ENCODE results near the gene CD22. TPM values are rescaled to one million over a fixed set of nuclear protein-coding genes. Genes with fewer than 3 reads are reported as not detected.
A peak's percentile ranks its signal among the peaks of the same experiment; 100 is the strongest.

Gene CD22
- total and polyA plus RNA-seq, 2 of the 13 experiments (the other 11 are each of a cell fraction or from before 2014, with no cell fraction given): 0.71 to 1.7 TPM

- TF ChIP-seq ZNF605 (CRISPR knock-in tag; IDR thresholded peaks at IDR 0.05) (peak; percentile 63; the same call in 1 of the 2 replicates), SAP130 (CRISPR knock-in tag; IDR thresholded peaks at IDR 0.05; ENCODE audit: low read depth) (peak; percentile 86), SALL1 (CRISPR knock-in tag; IDR thresholded peaks at IDR 0.05) (peak; percentile 93), IRX3 (CRISPR knock-in tag; IDR thresholded peaks at IDR 0.05; ENCODE audit: borderline replicate concordance, low read depth) (no peak), TFDP2 (CRISPR knock-in tag; IDR thresholded peaks at IDR 0.05) (peak; percentile 82), MIXL1 (CRISPR knock-in tag; IDR thresholded peaks at IDR 0.05) (peak; percentile 62), TBX2 (CRISPR knock-in tag; IDR thresholded peaks at IDR 0.05; ENCODE audit: borderline replicate concordance) (peak; percentile 90), HINFP (CRISPR knock-in tag; IDR thresholded peaks at IDR 0.05; ENCODE audit: low read depth) (peak; percentile 70; the same call in 1 of the 2 replicates), ZNF878 (CRISPR knock-in tag; IDR thresholded peaks at IDR 0.05) (no peak), ZMAT3 (CRISPR knock-in tag; conservative IDR thresholded peaks at IDR 0.05) (0 out of 2 replicates have a peak, but pooled peaks have one; percentile 39), EP300 (IDR thresholded peaks at IDR 0.05; ENCODE audit: low read depth in 2 of 2, low read length in 2 of 2) (peak in 1 of 2 experiments; percentile 78; a peak in 1 of 4 replicates), EP300 (CRISPR knock-in tag; IDR thresholded peaks at IDR 0.05; ENCODE audit: borderline replicate concordance) (no peak)
- TF ChIP-seq, protein P1, sequence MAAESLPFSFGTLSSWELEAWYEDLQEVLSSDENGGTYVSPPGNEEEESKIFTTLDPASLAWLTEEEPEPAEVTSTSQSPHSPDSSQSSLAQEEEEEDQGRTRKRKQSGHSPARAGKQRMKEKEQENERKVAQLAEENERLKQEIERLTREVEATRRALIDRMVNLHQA (CRISPR knock-in tag; IDR thresholded peaks at IDR 0.05): no peak
- TF ChIP-seq, protein P2, sequence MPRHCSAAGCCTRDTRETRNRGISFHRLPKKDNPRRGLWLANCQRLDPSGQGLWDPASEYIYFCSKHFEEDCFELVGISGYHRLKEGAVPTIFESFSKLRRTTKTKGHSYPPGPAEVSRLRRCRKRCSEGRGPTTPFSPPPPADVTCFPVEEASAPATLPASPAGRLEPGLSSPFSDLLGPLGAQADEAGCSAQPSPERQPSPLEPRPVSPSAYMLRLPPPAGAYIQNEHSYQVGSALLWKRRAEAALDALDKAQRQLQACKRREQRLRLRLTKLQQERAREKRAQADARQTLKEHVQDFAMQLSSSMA (CRISPR knock-in tag; IDR thresholded peaks at IDR 0.05): peak; percentile 62; the same call in 1 of the 2 replicates
- TF ChIP-seq, protein P3, sequence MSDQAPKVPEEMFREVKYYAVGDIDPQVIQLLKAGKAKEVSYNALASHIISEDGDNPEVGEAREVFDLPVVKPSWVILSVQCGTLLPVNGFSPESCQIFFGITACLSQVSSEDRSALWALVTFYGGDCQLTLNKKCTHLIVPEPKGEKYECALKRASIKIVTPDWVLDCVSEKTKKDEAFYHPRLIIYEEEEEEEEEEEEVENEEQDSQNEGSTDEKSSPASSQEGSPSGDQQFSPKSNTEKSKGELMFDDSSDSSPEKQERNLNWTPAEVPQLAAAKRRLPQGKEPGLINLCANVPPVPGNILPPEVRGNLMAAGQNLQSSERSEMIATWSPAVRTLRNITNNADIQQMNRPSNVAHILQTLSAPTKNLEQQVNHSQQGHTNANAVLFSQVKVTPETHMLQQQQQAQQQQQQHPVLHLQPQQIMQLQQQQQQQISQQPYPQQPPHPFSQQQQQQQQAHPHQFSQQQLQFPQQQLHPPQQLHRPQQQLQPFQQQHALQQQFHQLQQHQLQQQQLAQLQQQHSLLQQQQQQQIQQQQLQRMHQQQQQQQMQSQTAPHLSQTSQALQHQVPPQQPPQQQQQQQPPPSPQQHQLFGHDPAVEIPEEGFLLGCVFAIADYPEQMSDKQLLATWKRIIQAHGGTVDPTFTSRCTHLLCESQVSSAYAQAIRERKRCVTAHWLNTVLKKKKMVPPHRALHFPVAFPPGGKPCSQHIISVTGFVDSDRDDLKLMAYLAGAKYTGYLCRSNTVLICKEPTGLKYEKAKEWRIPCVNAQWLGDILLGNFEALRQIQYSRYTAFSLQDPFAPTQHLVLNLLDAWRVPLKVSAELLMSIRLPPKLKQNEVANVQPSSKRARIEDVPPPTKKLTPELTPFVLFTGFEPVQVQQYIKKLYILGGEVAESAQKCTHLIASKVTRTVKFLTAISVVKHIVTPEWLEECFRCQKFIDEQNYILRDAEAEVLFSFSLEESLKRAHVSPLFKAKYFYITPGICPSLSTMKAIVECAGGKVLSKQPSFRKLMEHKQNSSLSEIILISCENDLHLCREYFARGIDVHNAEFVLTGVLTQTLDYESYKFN (CRISPR knock-in tag; conservative IDR thresholded peaks at IDR 0.05): peak; percentile 87
- TF ChIP-seq, protein P4, sequence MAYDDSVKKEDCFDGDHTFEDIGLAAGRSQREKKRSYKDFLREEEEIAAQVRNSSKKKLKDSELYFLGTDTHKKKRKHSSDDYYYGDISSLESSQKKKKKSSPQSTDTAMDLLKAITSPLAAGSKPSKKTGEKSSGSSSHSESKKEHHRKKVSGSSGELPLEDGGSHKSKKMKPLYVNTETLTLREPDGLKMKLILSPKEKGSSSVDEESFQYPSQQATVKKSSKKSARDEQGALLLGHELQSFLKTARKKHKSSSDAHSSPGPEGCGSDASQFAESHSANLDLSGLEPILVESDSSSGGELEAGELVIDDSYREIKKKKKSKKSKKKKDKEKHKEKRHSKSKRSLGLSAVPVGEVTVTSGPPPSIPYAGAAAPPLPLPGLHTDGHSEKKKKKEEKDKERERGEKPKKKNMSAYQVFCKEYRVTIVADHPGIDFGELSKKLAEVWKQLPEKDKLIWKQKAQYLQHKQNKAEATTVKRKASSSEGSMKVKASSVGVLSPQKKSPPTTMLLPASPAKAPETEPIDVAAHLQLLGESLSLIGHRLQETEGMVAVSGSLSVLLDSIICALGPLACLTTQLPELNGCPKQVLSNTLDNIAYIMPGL (CRISPR knock-in tag; IDR thresholded peaks at IDR 0.05; ENCODE audit: borderline replicate concordance in 1 of 2, low read depth in 1 of 2): peak; percentile 21 to 48; a peak in 1 of 4 replicates
- TF ChIP-seq, protein P5, sequence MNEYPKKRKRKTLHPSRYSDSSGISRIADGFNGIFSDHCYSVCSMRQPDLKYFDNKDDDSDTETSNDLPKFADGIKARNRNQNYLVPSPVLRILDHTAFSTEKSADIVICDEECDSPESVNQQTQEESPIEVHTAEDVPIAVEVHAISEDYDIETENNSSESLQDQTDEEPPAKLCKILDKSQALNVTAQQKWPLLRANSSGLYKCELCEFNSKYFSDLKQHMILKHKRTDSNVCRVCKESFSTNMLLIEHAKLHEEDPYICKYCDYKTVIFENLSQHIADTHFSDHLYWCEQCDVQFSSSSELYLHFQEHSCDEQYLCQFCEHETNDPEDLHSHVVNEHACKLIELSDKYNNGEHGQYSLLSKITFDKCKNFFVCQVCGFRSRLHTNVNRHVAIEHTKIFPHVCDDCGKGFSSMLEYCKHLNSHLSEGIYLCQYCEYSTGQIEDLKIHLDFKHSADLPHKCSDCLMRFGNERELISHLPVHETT (CRISPR knock-in tag; conservative IDR thresholded peaks at IDR 0.05): 0 out of 2 replicates have a peak, but pooled peaks have one; percentile 14
Measured at GRCh38 chr19:35380450-35381124, 51.6 kb downstream of the CD22 start (continued).

Measured in HepG2 (cell line).